Measurements from ENCODE around the gene CXXC5.
A peak's percentile ranks its signal among the peaks of the same experiment; 100 is the strongest.
"Not testable (repeated sequence)": the region's sequence is repeated elsewhere in the genome, so short reads cannot be mapped to it uniquely, and the experiment has no call there.

Gene CXXC5

GRCh38 chr5:139696894-139697658 is 48.9 kb downstream of the CXXC5 start:
- DNase-seq: peak; percentile 14 to 46

GRCh38 chr5:139698490-139699146 is 50.5 kb downstream of the CXXC5 start:
- no peak for DNase-seq

- DNase-seq: no peak
Observed at GRCh38 chr5:139699351-139699750, 51.2 kb downstream of the CXXC5 start.

- no peak for DNase-seq
Observed at GRCh38 chr5:139700711-139701055, 52.5 kb downstream of the CXXC5 start.

DNA sequence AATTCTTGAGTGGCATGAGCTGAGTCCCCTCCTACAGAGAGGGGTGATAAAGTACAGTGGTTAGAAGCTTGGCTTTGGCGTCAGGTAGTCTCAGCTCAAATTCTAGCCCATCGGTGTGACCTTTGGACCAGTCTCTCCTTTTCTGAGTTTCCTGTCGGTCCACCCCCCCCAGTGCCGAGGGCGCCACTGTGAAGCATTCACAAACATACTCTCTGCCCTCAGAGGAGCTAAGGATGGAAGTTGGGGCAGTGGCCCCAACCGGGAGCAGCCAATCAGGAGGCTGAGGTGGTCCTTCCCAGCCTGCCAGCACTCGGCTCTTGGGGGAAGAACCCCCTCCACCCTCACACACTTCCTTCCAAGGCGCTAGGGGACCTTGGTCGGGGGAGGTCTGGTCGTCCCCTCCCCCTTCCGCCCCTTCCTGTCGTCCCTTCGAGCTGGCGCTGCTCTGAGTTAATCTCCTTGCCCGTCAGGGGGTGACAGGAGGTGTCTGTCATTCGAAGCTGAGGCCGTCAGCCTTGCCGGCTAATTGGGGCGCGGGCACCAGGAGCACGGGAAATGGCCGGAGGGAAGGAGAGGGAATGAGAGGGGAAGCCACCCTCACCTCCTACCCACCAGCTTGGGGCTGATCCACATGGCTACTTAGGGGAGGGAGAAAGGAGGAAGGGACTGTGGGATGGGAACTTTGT is 53.0 kb downstream of the CXXC5 start:
- no peak for DNase-seq

DNA sequence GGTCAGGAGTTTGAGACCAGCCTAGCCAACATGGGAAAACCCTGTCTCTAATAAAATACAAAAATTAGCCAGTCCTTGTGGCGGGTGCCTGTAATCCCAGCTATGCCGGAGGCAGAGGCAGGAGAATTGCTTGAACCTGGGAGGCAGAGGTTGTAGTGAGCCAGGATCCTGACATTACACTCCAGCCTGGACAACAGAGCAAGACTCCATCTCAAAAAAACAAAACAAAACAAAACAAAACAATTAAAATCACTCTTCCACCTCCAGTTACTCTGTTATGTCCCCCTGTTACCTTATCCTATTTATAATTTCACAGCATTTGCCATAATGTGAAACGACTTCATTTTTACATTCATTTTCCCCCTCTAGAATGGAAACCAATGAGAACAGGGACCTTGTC is 54.4 kb downstream of the CXXC5 start:
- DNase-seq: no peak

- DNase-seq: no peak
Observed at GRCh38 chr5:139704748-139705147, 56.6 kb downstream of the CXXC5 start.

DNA sequence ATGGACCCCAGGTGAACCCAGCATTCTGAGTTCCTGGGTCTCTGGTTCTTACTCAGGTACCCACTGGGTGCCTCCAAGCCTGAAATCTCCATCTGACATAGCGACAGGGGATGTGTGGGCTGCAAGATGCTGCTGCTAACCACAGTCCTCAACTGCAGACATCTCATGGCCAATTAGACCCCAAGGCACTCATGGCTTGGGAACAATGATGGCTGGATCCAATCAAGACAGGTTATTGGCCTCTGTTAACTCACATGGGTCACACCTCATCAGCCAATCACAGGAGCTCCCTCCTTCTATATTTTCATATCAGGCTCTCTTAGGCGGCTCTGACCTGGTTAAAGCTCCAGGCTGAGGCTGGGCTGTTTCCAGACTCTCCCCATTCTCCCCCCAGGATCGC is 57.0 kb downstream of the CXXC5 start:
- no peak for DNase-seq

DNA sequence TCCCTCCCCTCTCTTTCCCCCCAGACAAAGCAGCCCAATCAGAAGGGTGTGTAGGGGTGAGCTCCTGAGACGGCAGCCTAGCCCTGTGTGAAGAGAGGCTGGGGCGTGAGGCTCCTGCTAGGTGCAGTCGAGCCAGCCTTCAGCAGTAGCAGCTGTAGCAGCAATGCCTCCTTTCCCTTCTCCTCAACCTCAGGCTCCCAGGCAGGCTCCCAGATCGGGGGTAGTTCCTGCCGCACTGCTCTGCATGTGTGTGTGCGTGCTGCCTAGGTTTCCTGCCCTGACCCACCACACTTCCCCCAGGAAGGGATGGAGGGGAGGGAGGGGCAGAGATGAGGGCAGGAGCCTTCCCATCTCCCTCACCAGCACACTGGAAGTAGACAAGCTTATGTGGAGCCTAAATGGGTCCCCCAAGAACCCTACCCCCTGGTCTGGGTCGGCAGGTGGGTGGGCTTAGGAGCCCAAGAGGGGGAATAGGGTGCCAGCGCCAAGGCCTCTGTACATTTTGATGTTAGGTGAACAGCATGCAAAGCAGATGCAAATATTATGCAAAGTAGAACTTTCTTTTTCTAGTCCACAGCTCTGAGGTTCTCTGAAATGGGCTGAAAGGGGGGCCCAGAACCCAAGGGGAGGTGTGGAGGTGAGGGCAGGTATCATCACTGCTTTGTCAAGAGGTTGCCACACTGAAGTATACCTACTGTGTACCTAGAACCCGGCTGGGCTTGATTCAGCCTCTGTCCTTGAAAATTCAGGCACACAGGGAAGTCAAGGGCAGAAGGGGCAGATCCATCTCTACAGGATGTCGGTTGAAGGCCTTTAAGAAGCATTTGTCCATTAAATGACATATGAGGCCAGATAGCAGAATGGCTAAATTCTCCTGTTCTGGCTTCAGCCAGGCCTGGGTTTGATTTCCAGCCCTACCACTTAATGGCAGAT is 57.8 kb downstream of the CXXC5 start:
- DNase-seq: no peak

GRCh38 chr5:139707445-139708003 is 59.4 kb downstream of the CXXC5 start:
- no peak for DNase-seq

GRCh38 chr5:139708434-139708861 is 60.3 kb downstream of the CXXC5 start:
- DNase-seq: no peak

DNA sequence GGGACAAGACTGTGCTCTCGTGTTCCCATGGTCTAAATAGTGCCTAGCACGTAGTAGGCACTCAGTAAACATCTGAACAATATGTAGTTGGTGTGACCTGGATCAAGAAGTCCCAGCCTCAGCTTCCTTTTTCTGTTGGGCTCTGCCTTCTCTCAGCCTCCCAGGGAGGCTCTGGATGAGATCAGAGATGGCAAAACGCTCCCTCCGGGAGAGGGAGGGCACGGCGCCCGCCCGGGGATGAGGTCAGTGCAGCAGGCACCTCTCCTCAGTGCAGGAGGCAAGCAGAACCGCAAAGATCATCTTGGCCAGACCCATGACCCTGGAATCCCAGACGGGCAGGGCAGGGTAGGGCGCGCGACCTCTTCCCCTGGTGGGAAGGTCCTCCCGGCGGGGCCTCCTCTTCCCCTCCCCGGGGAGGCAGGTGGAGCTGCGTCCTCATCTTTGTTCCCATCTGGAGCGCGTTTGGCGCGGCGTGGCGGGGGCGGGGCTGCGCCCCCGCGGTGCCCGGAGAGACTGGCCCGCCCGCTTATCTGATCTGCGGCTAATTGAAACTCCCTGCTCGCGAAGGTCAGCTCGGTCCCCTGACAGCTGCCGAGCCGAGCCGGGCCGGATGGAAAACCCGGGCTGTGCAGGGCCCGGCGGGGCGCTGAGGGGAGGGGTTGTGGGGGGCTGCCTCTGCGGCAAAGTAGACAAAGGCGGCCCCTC is 60.9 kb downstream of the CXXC5 start:
- DNase-seq: no peak

DNA sequence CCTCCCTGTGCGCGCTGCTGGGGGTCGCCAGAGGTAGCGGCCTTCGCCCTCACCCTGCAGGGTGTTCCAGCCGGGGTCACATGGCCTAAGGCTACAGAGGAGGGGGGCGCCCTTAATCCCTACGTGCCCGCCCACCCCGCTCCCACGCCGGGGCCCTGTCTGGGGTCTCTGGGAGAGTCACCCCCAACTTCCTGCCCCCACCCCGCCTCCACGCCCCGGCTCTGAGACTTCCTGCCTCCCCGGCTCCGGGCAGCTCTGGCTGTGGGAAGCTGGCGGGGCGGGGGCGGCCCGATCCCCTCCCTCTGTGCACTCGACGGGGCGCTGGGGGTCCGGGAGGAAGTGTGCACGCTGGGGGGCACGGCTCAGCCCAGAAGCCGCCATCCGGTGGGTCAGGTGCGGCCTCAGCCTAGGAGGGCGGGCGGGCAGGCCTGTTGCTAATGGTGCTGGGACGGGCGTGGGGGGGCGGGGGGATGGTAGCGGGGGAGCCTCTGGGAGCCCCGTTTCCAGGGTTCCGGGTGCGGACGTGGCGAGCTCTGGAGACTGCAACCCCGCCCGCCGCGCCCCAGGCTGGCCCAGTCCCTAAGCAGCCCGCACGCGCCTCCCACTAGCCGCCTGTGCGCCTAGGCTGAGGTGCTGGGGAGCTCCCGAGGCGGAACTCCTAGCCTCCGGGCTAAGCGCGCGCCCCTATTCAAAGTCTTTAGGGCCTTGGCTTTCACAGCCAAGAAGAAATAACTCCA is 61.6 kb downstream of the CXXC5 start:
- peak; percentile 18 to 47 for DNase-seq

- peak; percentile 35 to 54 for DNase-seq
Observed at GRCh38 chr5:139710319-139711066, 62.3 kb downstream of the CXXC5 start.

GRCh38 chr5:139711067-139711905 is 63.1 kb downstream of the CXXC5 start:
- peak; percentile 53 to 57 for DNase-seq

DNA sequence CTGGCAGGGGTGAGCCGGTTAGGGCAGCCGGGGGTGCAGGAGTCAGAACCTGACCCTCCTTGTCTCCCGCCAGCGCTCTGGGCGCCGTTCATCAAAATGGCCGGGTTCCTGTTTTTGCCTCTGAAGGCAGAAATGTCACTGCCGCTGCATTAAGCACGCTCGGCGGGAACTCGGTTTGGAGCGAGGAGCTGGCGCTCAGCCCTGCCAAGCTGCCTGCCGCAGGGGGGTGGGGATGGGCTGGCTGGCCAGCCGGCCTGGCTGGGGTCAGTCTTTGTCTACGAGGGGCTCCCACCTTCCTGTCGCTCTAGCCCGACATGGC is 63.7 kb downstream of the CXXC5 start:
- DNase-seq: no peak

DNA sequence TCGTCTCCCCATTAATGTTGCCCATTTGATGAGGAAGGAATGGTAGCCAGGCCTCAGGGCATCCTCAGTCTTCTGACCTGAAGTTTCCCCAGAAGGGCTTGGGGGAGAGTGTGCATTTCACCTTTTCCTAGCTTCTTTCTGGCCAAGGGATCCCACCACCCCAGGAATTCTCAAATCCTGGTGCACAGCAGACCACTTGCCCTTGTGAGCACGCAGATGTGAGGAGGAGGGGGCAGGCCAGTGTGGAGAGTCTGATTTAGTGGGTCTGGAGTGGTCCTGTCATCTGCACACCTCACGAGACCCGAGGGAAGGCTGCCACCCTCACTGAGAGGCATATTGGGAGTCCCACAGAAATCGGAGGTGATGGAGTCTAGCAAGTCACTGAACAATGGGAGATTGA is 64.3 kb downstream of the CXXC5 start:
- no peak for DNase-seq

DNA sequence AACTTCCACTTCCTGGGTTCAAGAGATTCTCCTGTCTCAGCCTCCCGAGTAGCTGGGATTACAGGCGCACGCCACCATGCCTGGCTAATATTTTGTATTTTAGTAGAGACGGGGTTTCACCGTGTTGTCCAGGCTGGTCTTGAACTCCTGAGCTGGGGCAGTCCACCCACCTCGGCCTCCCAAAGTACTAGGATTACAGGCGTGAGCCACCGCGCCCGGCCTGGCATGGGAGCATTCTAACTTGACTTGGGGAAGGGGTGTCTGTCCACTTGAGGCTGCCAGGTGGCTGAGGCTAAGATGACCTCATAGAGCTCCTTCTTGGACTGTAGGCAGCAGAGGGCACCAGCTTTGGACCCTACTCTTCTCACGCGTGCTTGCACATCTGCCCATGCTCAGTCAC is 65.7 kb downstream of the CXXC5 start:
- not testable (repeated sequence) for DNase-seq

- no peak for DNase-seq
Observed at GRCh38 chr5:139717221-139717620, 69.1 kb downstream of the CXXC5 start.

GRCh38 chr5:139718403-139718802 is 70.3 kb downstream of the CXXC5 start:
- DNase-seq: not testable (repeated sequence)

All from stimulated activated CD4-positive, alpha-beta T cell treated with anti-CD3 and anti-CD28 coated beads, Interleukin-4, amount 100 ng/mL, for 4 hours (primary cell).